Measurements from ENCODE around the gene PRKN. TPM values are rescaled to one million over a fixed set of nuclear protein-coding genes. Genes with fewer than 3 reads are reported as not detected.

Gene PRKN
- total and polyA plus RNA-seq, 2 donors (not counting 1 experiment from before 2014, with no cell fraction given) = 0.43 to 4.6 TPM

GRCh38 chr6:161711938-161712337, 1015.6 kb downstream of the PRKN start:
- H2AFZ ChIP-seq (ENCODE audit: low read length) = no peak overlapping the region
- H4K20me1 ChIP-seq (ENCODE audit: control insufficient read depth, extremely low read depth, insufficient read depth, low read length) = no peaks in the 10 kb centered on the region
- no peaks in the 10 kb centered on the region for H3K4me1 ChIP-seq (ENCODE audit: control insufficient read depth, extremely low read depth, insufficient read depth, low read length)
- no peaks in the 10 kb centered on the region for H3K36me3 ChIP-seq (ENCODE audit: control insufficient read depth, insufficient read depth, low read length)
- no peak overlapping the region for H3K9ac ChIP-seq (ENCODE audit: insufficient read depth, low read length)
- H3K4me3 ChIP-seq (replicated peaks in 1 of 4; ENCODE audit: control extremely low read depth in 1 of 4, insufficient read depth in 1 of 4, low read depth in 3 of 4, low read length in 4 of 4) = no peak overlapping the region
- H3K79me2 ChIP-seq (ENCODE audit: control insufficient read depth, insufficient read depth, low read length) = no peaks in the 10 kb centered on the region
- DNase-seq (ENCODE audit: low read depth in 2 of 2) = no peak
- no peak overlapping the region for H3K4me2 ChIP-seq (ENCODE audit: extremely low read depth, insufficient read depth, low read length)
- no peaks in the 10 kb centered on the region for H3K9me3 ChIP-seq (ENCODE audit: control insufficient read depth, insufficient read depth, low read depth, low read length)
- no peaks in the 10 kb centered on the region for H3K27me3 ChIP-seq (ENCODE audit: control insufficient read depth, insufficient read depth, low read length)
- H3K27ac ChIP-seq (ENCODE audit: insufficient read depth, low read length) = no peak overlapping the region
- TF ChIP-seq CTCF (conservative IDR thresholded peaks at IDR 0.05 in 1 of 2, IDR thresholded peaks at IDR 0.05 in 1 of 2; ENCODE audit: low read depth in 1 of 2, low read length in 2 of 2) = no peak
- TF ChIP-seq EZH2 (IDR thresholded peaks at IDR 0.05; ENCODE audit: low read length, missing control alignments) = no peak

GRCh38 chr6:161711515-161711914, 1016.1 kb downstream of the PRKN start:
- Histone ChIP-seq H3K27ac (ENCODE audit: insufficient read depth, low read length) (no peak overlapping the region), H3K36me3 (ENCODE audit: control insufficient read depth, insufficient read depth, low read length) (no peaks in the 10 kb centered on the region), H3K9me3 (ENCODE audit: control insufficient read depth, insufficient read depth, low read depth, low read length) (no peaks in the 10 kb centered on the region), H4K20me1 (ENCODE audit: control insufficient read depth, extremely low read depth, insufficient read depth, low read length) (no peaks in the 10 kb centered on the region), H3K4me1 (ENCODE audit: control insufficient read depth, extremely low read depth, insufficient read depth, low read length) (no peaks in the 10 kb centered on the region), H3K27me3 (ENCODE audit: control insufficient read depth, insufficient read depth, low read length) (no peaks in the 10 kb centered on the region), H3K9ac (ENCODE audit: insufficient read depth, low read length) (no peak overlapping the region), H3K4me3 (replicated peaks in 1 of 4; ENCODE audit: control extremely low read depth in 1 of 4, insufficient read depth in 1 of 4, low read depth in 3 of 4, low read length in 4 of 4) (no peak overlapping the region), H3K79me2 (ENCODE audit: control insufficient read depth, insufficient read depth, low read length) (no peaks in the 10 kb centered on the region), H2AFZ (ENCODE audit: low read length) (no peak overlapping the region), H3K4me2 (ENCODE audit: extremely low read depth, insufficient read depth, low read length) (no peak overlapping the region)
- TF ChIP-seq EZH2 (IDR thresholded peaks at IDR 0.05; ENCODE audit: low read length, missing control alignments) (no peak), CTCF (conservative IDR thresholded peaks at IDR 0.05 in 1 of 2, IDR thresholded peaks at IDR 0.05 in 1 of 2; ENCODE audit: low read depth in 1 of 2, low read length in 2 of 2) (no peak)
- no peak for DNase-seq (ENCODE audit: low read depth in 2 of 2)

DNA sequence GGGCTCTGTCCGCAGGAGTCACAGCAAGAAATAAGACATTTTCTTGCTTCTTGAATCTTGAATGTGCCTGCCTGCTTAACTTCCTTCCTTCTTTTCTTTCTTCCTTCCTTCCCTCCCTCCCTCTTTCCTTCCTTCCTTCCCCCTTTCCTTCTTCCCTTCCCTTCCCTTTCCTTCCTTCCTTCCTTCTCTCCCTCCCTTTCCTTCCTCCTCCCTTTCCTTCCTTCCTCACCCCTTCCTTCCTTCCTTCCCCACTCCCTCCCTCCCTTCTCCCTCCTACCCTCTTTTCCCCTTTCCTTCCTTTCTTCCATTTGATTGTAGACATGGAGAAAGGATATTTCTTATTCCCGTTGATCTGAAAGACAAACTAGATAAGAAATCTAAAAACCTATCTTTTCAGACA, 1016.9 kb downstream of the PRKN start:
- H3K4me3 ChIP-seq (replicated peaks in 1 of 4; ENCODE audit: control extremely low read depth in 1 of 4, insufficient read depth in 1 of 4, low read depth in 3 of 4, low read length in 4 of 4) = no peak overlapping the region
- no peaks in the 10 kb centered on the region for H3K9me3 ChIP-seq (ENCODE audit: control insufficient read depth, insufficient read depth, low read depth, low read length)
- H2AFZ ChIP-seq (ENCODE audit: low read length) = no peak overlapping the region
- TF ChIP-seq EZH2 (IDR thresholded peaks at IDR 0.05; ENCODE audit: low read length, missing control alignments) (no peak), CTCF (conservative IDR thresholded peaks at IDR 0.05 in 1 of 2, IDR thresholded peaks at IDR 0.05 in 1 of 2; ENCODE audit: low read depth in 1 of 2, low read length in 2 of 2) (no peak)
- H4K20me1 ChIP-seq (ENCODE audit: control insufficient read depth, extremely low read depth, insufficient read depth, low read length) = no peaks in the 10 kb centered on the region
- no peak overlapping the region for H3K4me2 ChIP-seq (ENCODE audit: extremely low read depth, insufficient read depth, low read length)
- DNase-seq (ENCODE audit: low read depth in 2 of 2) = no peak
- H3K9ac ChIP-seq (ENCODE audit: insufficient read depth, low read length) = no peak overlapping the region
- no peaks in the 10 kb centered on the region for H3K79me2 ChIP-seq (ENCODE audit: control insufficient read depth, insufficient read depth, low read length)
- H3K27ac ChIP-seq (ENCODE audit: insufficient read depth, low read length) = no peak overlapping the region
- H3K4me1 ChIP-seq (ENCODE audit: control insufficient read depth, extremely low read depth, insufficient read depth, low read length) = no peaks in the 10 kb centered on the region
- H3K27me3 ChIP-seq (ENCODE audit: control insufficient read depth, insufficient read depth, low read length) = no peaks in the 10 kb centered on the region
- H3K36me3 ChIP-seq (ENCODE audit: control insufficient read depth, insufficient read depth, low read length) = no peaks in the 10 kb centered on the region

All from fibroblast of lung (primary cell).